GM06990 (cell line): ENCODE data around the gene RPS16.

Experiments used
- DNase-seq: peaks from one replicate; pipeline ENCODE4 v3.0.0-alpha.2; 2011; ENCODE audit not compliant: insufficient read length; ENCODE audit errors: extremely low read depth
- H3K27me3 ChIP-seq: replicated peaks from 2 replicates; pipeline ENCODE4 v1.6.0; 2011; ENCODE audit warnings: low read length; ENCODE audit not compliant: control insufficient read depth, insufficient read depth
- H3K36me3 ChIP-seq: 2 replicates; pipeline ENCODE4 v1.5.1; 2011; ENCODE audit warnings: low read length; ENCODE audit not compliant: control insufficient read depth, insufficient read depth
- H3K4me3 ChIP-seq: replicated peaks from 2 replicates; pipeline ENCODE4 v1.5.1; 2011; ENCODE audit warnings: low read depth, mild to moderate bottlenecking, control low read depth, low read length
- TF ChIP-seq, protein P1 (sequence below): IDR thresholded peaks from 2 replicates; pipeline ENCODE4 v1.5.1; 2011; ENCODE audit warnings: low read length, control low read depth, mild to moderate bottlenecking, inconsistent platforms; ENCODE audit not compliant: insufficient read depth, poor library complexity, severe bottlenecking

Gene RPS16

GRCh38 chr19:39415111-39416046 lies 20.4 kb downstream of the RPS16 start:
- no peak for DNase-seq
- TF ChIP-seq, protein P1, sequence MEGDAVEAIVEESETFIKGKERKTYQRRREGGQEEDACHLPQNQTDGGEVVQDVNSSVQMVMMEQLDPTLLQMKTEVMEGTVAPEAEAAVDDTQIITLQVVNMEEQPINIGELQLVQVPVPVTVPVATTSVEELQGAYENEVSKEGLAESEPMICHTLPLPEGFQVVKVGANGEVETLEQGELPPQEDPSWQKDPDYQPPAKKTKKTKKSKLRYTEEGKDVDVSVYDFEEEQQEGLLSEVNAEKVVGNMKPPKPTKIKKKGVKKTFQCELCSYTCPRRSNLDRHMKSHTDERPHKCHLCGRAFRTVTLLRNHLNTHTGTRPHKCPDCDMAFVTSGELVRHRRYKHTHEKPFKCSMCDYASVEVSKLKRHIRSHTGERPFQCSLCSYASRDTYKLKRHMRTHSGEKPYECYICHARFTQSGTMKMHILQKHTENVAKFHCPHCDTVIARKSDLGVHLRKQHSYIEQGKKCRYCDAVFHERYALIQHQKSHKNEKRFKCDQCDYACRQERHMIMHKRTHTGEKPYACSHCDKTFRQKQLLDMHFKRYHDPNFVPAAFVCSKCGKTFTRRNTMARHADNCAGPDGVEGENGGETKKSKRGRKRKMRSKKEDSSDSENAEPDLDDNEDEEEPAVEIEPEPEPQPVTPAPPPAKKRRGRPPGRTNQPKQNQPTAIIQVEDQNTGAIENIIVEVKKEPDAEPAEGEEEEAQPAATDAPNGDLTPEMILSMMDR = peak; percentile 1
- no peak overlapping the region for H3K4me3 ChIP-seq
- H3K36me3 ChIP-seq = peaks cover 20% of the 10 kb centered on the region
- no peaks in the 10 kb centered on the region for H3K27me3 ChIP-seq

DNA sequence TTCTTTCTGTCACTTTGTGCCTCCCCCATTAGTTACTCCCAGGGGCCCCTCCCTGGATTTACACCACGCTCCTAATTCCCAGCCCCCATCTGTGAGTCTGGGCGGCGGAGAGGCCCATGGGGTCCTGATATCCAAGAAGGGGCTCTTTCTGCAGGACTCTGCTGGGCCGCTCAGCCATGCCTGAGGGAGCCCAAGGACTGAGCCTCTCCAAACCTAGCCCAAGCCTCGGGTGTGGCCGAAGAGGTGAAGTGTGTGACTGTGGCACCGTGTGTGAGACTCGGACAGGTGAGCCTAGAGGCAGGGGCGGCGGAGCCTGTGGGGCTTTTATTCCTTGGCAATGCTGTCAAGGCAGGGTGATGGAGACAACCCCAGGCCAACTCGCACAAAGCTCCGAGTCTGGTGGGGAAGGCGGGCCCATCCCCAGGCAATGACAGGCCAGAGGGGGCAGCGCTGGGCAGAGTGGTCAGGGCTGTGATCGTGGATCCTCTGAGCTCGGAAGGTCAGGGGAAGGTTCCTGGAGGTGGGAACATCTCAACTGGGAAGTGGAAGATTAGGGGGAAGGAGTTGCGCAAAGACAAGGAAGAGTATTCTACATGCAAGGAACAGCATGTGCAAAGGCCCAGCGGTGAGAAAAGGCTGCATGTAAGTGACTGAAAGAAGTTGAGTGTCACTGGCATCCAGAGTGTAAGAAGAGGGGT lies 21.7 kb downstream of the RPS16 start:
- no peak for DNase-seq
- TF ChIP-seq, protein P1 = peak; percentile 36
- Histone ChIP-seq H3K27me3 (no peaks in the 10 kb centered on the region), H3K4me3 (peak overlapping the region; percentile 95), H3K36me3 (peaks cover 19% of the 10 kb centered on the region)

- Histone ChIP-seq H3K27me3 (no peaks in the 10 kb centered on the region), H3K36me3 (peaks cover 16% of the 10 kb centered on the region), H3K4me3 (peak overlapping the region; percentile 95)
- TF ChIP-seq, protein P1 = no peak
- peak; percentile 73 for DNase-seq
Observed at GRCh38 chr19:39413272-39413910, 22.4 kb downstream of the RPS16 start.

GRCh38 chr19:39412867-39413271 lies 22.9 kb downstream of the RPS16 start:
- no peaks in the 10 kb centered on the region for H3K27me3 ChIP-seq
- DNase-seq = no peak
- peak overlapping the region; percentile 95 for H3K4me3 ChIP-seq
- TF ChIP-seq, protein P1 = no peak
- peaks cover 20% of the 10 kb centered on the region for H3K36me3 ChIP-seq

- TF ChIP-seq, protein P1 = peak; percentile 94
- peaks cover 20% of the 10 kb centered on the region for H3K36me3 ChIP-seq
Observed at GRCh38 chr19:39412100-39412866, 23.5 kb downstream of the RPS16 start, which contains the start of gene PLEKHG2. PLEKHG2 (plus strand) TSS chr19:39412669; CDS start chr19:39414087, 1,418 bp downstream.

More at GRCh38 chr19:39412100-39412866, 23.5 kb downstream of the RPS16 start, which contains the start of gene PLEKHG2:
- H3K27me3 ChIP-seq = no peaks in the 10 kb centered on the region
- DNase-seq = peak; percentile 99
- H3K4me3 ChIP-seq = peak within 1 kb of the TSS; percentile 95
